ENCODE results near the gene TANK.

Gene TANK

DNA sequence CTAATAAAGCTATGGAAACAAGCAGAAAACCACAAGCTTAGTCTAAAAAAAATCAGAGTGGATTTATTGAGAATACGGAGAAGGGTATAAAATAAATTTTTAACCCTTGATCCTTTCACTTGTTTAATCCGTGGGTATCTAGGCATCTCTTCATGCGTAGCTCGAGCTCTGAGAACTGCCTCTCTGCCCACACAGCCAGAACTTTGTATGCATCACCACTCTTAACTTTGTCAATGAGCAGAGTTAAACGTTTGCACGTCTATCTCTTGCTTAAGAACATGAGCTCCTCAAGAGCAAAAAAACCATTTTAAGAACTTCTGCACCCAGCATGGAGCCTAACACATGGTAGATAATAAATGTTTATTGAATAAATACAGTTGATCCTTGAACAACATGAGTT is 26.9 kb upstream of the TANK start:
- Histone ChIP-seq H2AFZ (ENCODE audit: low read depth) (no peak overlapping the region), H3K27ac (no peak overlapping the region), H4K20me1 (ENCODE audit: insufficient read depth) (no peaks in the 10 kb centered on the region), H3K4me3 (IDR thresholded peaks at IDR 0.05; ENCODE audit: insufficient read depth, low read depth, low read length) (no peak overlapping the region), H3K36me3 (ENCODE audit: insufficient read depth) (no peaks in the 10 kb centered on the region), H3K27me3 (ENCODE audit: insufficient read depth, low read depth) (no peaks in the 10 kb centered on the region), H3K4me1 (ENCODE audit: low read depth, poor library complexity, severe bottlenecking) (no peaks in the 10 kb centered on the region), H3K9ac (no peak overlapping the region), H3K4me2 (no peak overlapping the region), H3K79me2 (ENCODE audit: insufficient read depth, low read depth) (no peaks in the 10 kb centered on the region)
- TF ChIP-seq, protein P1, sequence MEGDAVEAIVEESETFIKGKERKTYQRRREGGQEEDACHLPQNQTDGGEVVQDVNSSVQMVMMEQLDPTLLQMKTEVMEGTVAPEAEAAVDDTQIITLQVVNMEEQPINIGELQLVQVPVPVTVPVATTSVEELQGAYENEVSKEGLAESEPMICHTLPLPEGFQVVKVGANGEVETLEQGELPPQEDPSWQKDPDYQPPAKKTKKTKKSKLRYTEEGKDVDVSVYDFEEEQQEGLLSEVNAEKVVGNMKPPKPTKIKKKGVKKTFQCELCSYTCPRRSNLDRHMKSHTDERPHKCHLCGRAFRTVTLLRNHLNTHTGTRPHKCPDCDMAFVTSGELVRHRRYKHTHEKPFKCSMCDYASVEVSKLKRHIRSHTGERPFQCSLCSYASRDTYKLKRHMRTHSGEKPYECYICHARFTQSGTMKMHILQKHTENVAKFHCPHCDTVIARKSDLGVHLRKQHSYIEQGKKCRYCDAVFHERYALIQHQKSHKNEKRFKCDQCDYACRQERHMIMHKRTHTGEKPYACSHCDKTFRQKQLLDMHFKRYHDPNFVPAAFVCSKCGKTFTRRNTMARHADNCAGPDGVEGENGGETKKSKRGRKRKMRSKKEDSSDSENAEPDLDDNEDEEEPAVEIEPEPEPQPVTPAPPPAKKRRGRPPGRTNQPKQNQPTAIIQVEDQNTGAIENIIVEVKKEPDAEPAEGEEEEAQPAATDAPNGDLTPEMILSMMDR (conservative IDR thresholded peaks at IDR 0.05; ENCODE audit: low read depth, low read length): no peak

DNA sequence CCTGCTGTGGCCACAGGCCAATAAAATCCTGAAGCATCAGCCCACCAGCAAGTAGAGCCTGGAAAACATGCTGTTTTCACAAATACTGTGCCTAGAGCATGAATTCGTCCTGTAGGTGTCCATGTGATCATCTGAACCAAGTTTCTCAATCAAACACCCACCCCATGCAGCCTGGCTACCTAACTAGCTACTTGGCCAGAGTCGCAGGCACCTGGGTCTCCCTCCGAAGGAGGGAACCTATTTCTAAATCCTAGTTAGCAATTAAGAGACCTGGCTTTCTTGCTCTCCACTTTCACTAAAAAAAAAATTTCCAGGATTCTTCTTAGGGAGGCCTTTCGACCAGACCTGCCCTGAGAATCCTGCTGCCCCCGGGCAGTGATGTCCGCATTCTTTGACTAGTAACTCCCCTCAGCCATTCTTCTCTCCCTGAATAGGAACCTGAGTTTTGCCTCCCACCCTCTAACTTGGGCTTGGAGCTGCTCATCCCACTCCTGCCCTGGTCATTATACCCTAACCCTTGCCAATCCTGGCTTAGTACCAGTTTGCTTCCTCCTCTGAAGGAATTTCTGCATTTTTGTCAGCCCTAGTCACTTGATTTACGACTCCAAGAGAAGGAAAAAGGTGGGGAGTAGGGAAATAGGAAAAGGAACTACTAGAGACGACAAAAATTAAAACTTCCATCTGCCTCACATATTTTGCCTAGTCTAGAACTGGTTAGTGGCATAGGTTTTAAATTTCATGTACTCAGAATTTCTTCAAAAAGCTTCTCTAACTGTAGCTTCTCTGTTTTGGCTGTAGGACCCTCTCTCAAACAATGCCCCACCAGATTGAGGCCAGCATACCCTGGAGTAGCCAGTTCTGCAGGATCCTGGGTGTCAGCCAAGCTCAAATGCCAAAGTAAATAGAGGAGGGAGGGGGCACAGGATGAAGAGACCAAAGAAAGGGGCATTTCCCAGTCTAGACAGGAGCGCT is 25.4 kb upstream of the TANK start:
- Histone ChIP-seq H3K4me1 (ENCODE audit: low read depth, poor library complexity, severe bottlenecking) (peaks cover 14% of the 10 kb centered on the region), H3K9ac (no peak overlapping the region), H3K4me3 (IDR thresholded peaks at IDR 0.05; ENCODE audit: insufficient read depth, low read depth, low read length) (no peak overlapping the region), H3K27me3 (ENCODE audit: insufficient read depth, low read depth) (no peaks in the 10 kb centered on the region), H3K27ac (no peak overlapping the region), H3K4me2 (no peak overlapping the region), H3K36me3 (ENCODE audit: insufficient read depth) (no peaks in the 10 kb centered on the region), H3K79me2 (ENCODE audit: insufficient read depth, low read depth) (no peaks in the 10 kb centered on the region), H2AFZ (ENCODE audit: low read depth) (no peak overlapping the region), H4K20me1 (ENCODE audit: insufficient read depth) (no peaks in the 10 kb centered on the region)
- TF ChIP-seq, protein P1 (conservative IDR thresholded peaks at IDR 0.05; ENCODE audit: low read depth, low read length): no peak

DNA sequence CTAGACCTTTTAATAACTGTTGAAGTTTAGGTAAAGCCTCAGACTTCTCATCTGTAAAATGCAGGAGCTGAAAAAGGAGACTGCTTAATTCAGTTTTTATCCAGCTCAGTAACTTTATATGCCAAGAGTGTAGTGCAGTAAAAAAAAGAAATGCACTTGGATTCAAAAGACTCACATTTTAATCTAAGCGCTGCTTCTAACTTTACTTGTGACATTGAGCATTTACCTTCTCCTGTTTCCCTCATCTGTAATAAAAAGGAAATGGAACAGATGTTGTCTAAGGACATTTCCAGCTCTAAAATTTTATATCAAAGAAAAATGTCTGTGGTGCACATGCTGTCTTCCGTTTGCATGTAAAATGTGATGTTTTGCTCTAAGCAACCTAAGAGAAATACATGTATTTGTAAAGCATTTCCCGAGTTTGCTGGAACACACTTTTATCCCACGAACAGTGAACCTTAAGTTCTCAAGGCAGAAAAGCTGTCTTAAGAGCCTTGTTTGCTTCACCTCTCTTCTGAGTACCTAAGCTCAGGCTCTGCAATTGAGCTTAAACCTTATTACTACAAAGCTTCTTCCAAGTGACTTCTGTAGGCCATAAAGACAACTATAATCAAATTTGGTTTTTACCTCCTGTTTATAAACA is 24.2 kb upstream of the TANK start:
- Histone ChIP-seq H3K4me3 (IDR thresholded peaks at IDR 0.05; ENCODE audit: insufficient read depth, low read depth, low read length) (no peak overlapping the region), H3K9ac (no peak overlapping the region), H3K27me3 (ENCODE audit: insufficient read depth, low read depth) (no peaks in the 10 kb centered on the region), H3K4me1 (ENCODE audit: low read depth, poor library complexity, severe bottlenecking) (peaks cover 14% of the 10 kb centered on the region), H3K36me3 (ENCODE audit: insufficient read depth) (no peaks in the 10 kb centered on the region), H3K79me2 (ENCODE audit: insufficient read depth, low read depth) (no peaks in the 10 kb centered on the region), H3K27ac (no peak overlapping the region), H3K4me2 (no peak overlapping the region), H4K20me1 (ENCODE audit: insufficient read depth) (no peaks in the 10 kb centered on the region), H2AFZ (ENCODE audit: low read depth) (no peak overlapping the region)
- TF ChIP-seq, protein P1 (conservative IDR thresholded peaks at IDR 0.05; ENCODE audit: low read depth, low read length): no peak

DNA sequence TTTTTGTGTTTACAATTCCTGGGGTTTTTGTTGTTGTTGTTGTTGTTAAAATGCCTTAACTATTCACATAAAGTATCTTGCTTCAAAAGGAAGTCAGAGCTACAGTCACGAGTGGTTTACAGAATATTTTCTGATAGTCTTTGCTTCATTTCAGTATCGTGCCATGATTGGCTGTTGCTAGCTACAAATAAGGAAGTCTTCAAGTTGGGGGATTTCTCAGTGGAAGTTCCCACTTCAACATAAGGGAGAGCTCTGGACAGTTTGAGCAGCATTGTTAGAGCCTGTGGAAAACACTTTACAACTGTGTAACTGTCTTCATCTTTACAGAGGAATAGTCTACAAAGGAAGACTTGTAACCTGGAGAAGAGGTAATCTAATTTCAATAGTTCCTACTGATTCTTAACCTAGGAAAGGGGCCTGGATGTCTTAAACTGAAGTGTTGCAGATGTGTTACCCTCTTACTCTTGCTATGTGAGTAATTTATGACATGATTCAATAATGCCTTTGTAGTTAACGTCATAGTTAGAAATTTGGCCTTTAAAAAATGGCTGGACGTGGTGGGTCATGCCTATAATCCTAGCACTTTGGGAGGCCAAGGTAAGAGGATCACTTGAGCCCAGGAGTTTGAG is 23.4 kb upstream of the TANK start:
- no peak overlapping the region for H3K4me2 ChIP-seq
- H3K9ac ChIP-seq: no peak overlapping the region
- no peak overlapping the region for H3K27ac ChIP-seq
- H4K20me1 ChIP-seq (ENCODE audit: insufficient read depth): no peaks in the 10 kb centered on the region
- TF ChIP-seq, protein P1 (conservative IDR thresholded peaks at IDR 0.05; ENCODE audit: low read depth, low read length): no peak
- no peak overlapping the region for H3K4me3 ChIP-seq (IDR thresholded peaks at IDR 0.05; ENCODE audit: insufficient read depth, low read depth, low read length)
- H3K27me3 ChIP-seq (ENCODE audit: insufficient read depth, low read depth): no peaks in the 10 kb centered on the region
- H2AFZ ChIP-seq (ENCODE audit: low read depth): no peak overlapping the region
- no peaks in the 10 kb centered on the region for H3K79me2 ChIP-seq (ENCODE audit: insufficient read depth, low read depth)
- H3K36me3 ChIP-seq (ENCODE audit: insufficient read depth): no peaks in the 10 kb centered on the region
- peaks cover 14% of the 10 kb centered on the region for H3K4me1 ChIP-seq (ENCODE audit: low read depth, poor library complexity, severe bottlenecking)
